SK-N-SH (cell line): ENCODE measurements around the gene IL12RB1. TPM values are rescaled to one million over a fixed set of nuclear protein-coding genes. Genes with fewer than 3 reads are reported as not detected.

Experiments used
- CTCF ChIA-PET: fragments of 300-600, 350-600 bp; formaldehyde crosslinking; extraction: SDS; loops from one replicate; lab custom pipeline; 2021; lab: Yijun Ruan, JAX
- POLR2A ChIA-PET: fragments of 350-600 bp; sonication (Branson Sonifier 250); formaldehyde crosslinking; extraction: SDS; loops from one replicate; lab custom pipeline; 2020; ENCODE audit warnings: antibody characterized with exemption, inconsistent platforms; lab: Yijun Ruan, JAX
- DNase-seq: peaks from one replicate; pipeline ENCODE4 v3.0.0; 2012
- H2AFZ ChIP-seq: fragments of 200-600 bp; sonication (generic); 2 replicates; pipeline ENCODE4 v1.8.1; 2016; ENCODE audit warnings: antibody characterized with exemption, mild to moderate bottlenecking, low read depth
- H3F3A ChIP-seq: fragments of 200-600 bp; sonication (generic); replicated peaks from 2 replicates; pipeline ENCODE3; 2016; ENCODE audit warnings: antibody characterized with exemption, mild to moderate bottlenecking; ENCODE audit not compliant: insufficient read depth
- H3K27ac ChIP-seq, 2 experiments: fragments of 200-500 bp in 1 of 2; fragments of 200-600 bp in 1 of 2; sonication (Bioruptor generic) in 1 of 2; sonication (generic), shearing (Covaris generic) in 1 of 2; 2 replicates each; pipeline versions ENCODE4 v1.5.1 to v1.6.1; 2014 to 2016; ENCODE audit warnings: low read depth in 2 of 2, inconsistent platforms in 1 of 2, low read length in 1 of 2, mild to moderate bottlenecking in 1 of 2, mixed read lengths in 1 of 2
- H3K27me3 ChIP-seq: fragments of 200-600 bp; sonication (generic), shearing (Covaris generic); 2 replicates; pipeline ENCODE4 v1.6.1; 2016; ENCODE audit warnings: mixed run types; ENCODE audit not compliant: insufficient read depth
- H3K36me3 ChIP-seq, 2 experiments: fragments of 200-500 bp in 1 of 2; fragments of 200-600 bp in 1 of 2; sonication (Bioruptor generic) in 1 of 2; sonication (generic) in 1 of 2; replicated peaks in 1 of 2; 2 replicates each; pipeline versions ENCODE3 to v1.5.1; 2014 to 2016; ENCODE audit warnings: low read length in 1 of 2, mild to moderate bottlenecking in 1 of 2; ENCODE audit not compliant: insufficient read depth in 2 of 2, control insufficient read depth in 1 of 2
- H3K4me1 ChIP-seq, 2 experiments: fragments of 200-500 bp in 1 of 2; fragments of 200-600 bp in 1 of 2; sonication (Bioruptor generic) in 1 of 2; sonication (generic), shearing (Covaris generic) in 1 of 2; 2 replicates each; pipeline versions ENCODE4 v1.5.1 to v1.6.1; 2014 to 2016; ENCODE audit warnings: low read depth in 1 of 2, low read length in 1 of 2, mixed run types in 1 of 2; ENCODE audit not compliant: insufficient read depth in 2 of 2, control insufficient read depth in 1 of 2
- H3K4me2 ChIP-seq: fragments of 200-600 bp; sonication (generic), shearing (Covaris generic); 2 replicates; pipeline ENCODE4 v1.6.1; 2017; ENCODE audit warnings: mixed run types
- H3K4me3 ChIP-seq, 2 experiments: fragments of 200-500 bp in 1 of 2; fragments of 200-600 bp in 1 of 2; sonication (Bioruptor generic) in 1 of 2; sonication (generic), shearing (Covaris generic) in 1 of 2; 2 replicates each; pipeline versions ENCODE4 v1.5.1 to v1.8.1; 2014 to 2016; ENCODE audit warnings: low read depth in 2 of 2, inconsistent platforms in 1 of 2, low read length in 1 of 2, mild to moderate bottlenecking in 1 of 2, mixed read lengths in 1 of 2, moderate library complexity in 1 of 2
- H3K79me2 ChIP-seq: fragments of 200-600 bp; sonication (generic); 2 replicates; pipeline ENCODE4 v1.8.1; 2017; ENCODE audit warnings: mild to moderate bottlenecking; ENCODE audit not compliant: insufficient read depth
- H3K9ac ChIP-seq: fragments of 200-600 bp; sonication (generic); 2 replicates; pipeline ENCODE4 v1.6.1; 2017; ENCODE audit warnings: mixed run types
- H3K9me2 ChIP-seq: fragments of 200-600 bp; sonication (generic); 2 replicates; pipeline ENCODE4 v1.6.1; 2017; ENCODE audit warnings: mixed run types
- H3K9me3 ChIP-seq: fragments of 200-600 bp; sonication (generic); 2 replicates; pipeline ENCODE4 v1.6.1; 2017; ENCODE audit warnings: mixed run types, mild to moderate bottlenecking, moderate library complexity
- H4K20me1 ChIP-seq: fragments of 200-600 bp; sonication (generic); 2 replicates; pipeline ENCODE4 v1.6.1; 2017; ENCODE audit warnings: mild to moderate bottlenecking, mixed run types; ENCODE audit not compliant: insufficient read depth
- CHD2 ChIP-seq: fragments of 150-350 bp; IDR thresholded peaks from 2 replicates; pipeline ENCODE4 v1.6.1; 2018; ENCODE audit warnings: low read length; ENCODE audit not compliant: partially characterized antibody
- FOXM1 ChIP-seq: IDR thresholded peaks from 2 replicates; pipeline ENCODE4 v1.4.0; 2012; ENCODE audit warnings: low read depth, mild to moderate bottlenecking
- GATA2 ChIP-seq: sonication (generic); formaldehyde crosslinking; IDR thresholded peaks from 2 replicates; pipeline ENCODE4 v1.5.0; 2020; ENCODE audit warnings: mild to moderate bottlenecking, missing genetic modification reagents
- IRF3 ChIP-seq: fragments of 150-350 bp; IDR thresholded peaks from 2 replicates; pipeline ENCODE4 v1.6.1; 2016; ENCODE audit warnings: mild to moderate bottlenecking, low read depth, low read length
- MEF2A ChIP-seq: IDR thresholded peaks from 2 replicates; pipeline ENCODE4 v1.4.0; 2012; ENCODE audit warnings: low read depth, borderline replicate concordance
- NFIC ChIP-seq: IDR thresholded peaks from 2 replicates; pipeline ENCODE4 v1.4.0; 2012; ENCODE audit warnings: borderline replicate concordance
- PBX3 ChIP-seq: IDR thresholded peaks from 2 replicates; pipeline ENCODE4; 2012
- RFX5 ChIP-seq: IDR thresholded peaks from 2 replicates; pipeline ENCODE4 v1.6.1; 2012; ENCODE audit warnings: mild to moderate bottlenecking, improper control_type of control experiment, low read length
- SMC3 ChIP-seq: IDR thresholded peaks from 2 replicates; pipeline ENCODE4 v1.6.1; 2012; ENCODE audit warnings: low read depth, low read length, improper control_type of control experiment
- TAF1 ChIP-seq: IDR thresholded peaks from 2 replicates; pipeline ENCODE4 v1.6.1; 2012; ENCODE audit warnings: low read depth, mild to moderate bottlenecking, low read length, moderate library complexity, borderline replicate concordance
- USF1 ChIP-seq: IDR thresholded peaks from 2 replicates; pipeline ENCODE4 v1.4.0; 2012; ENCODE audit warnings: low read depth, borderline replicate concordance
- YY1 ChIP-seq: IDR thresholded peaks from 2 replicates; pipeline ENCODE4 v1.4.0; 2012; ENCODE audit warnings: low read depth, mild to moderate bottlenecking
- WGBS: methylation state at CpG from one replicate; pipeline ENCODE4 v1.1.6; 2017; ENCODE audit warnings: low lambda C conversion rate; 5-methylcytosine and 5-hydroxymethylcytosine counted together
- polyA plus RNA-seq, 3 experiments: library from polyadenylated mRNA; depleted of rRNA; stranded (reverse); fragments of >200 nt; gene quantifications; 2 replicates each; pipeline ENCODE4 v1.2.3, GENCODE V29; 2012

IL12RB1 gene
- polyA plus RNA-seq, 1 of the 3 experiments (the other 2 are of a cell fraction), result 0.02 TPM

GRCh38 chr19:18120127-18120526 is 33.4 kb upstream of the IL12RB1 start:
- ChIA-PET POLR2A (interaction anchor here (0.6 kb wide), 1 partner anchor 622 kb away, joined by 6 read pairs; no protein-coding TSS in a partner anchor), CTCF (interaction anchor here (1.0 to 3.2 kb wide), 3 partner anchors 9 to 48 kb away, joined by 3 to 16 read pairs (median 4); no protein-coding TSS in a partner anchor)
- 76% methylated on average over 1 of the region's 1 CpG for WGBS
- Histone ChIP-seq H3K9me3 (no peaks in the 10 kb centered on the region), H3K79me2 (no peaks in the 10 kb centered on the region), H2AFZ (no peak overlapping the region), H3K9ac (no peak overlapping the region), H3F3A (peaks cover 3% of the 10 kb centered on the region), H3K36me3 (peaks cover 0 to 11% of the 10 kb centered on the region in 2 experiments), H4K20me1 (no peaks in the 10 kb centered on the region), H3K27ac (no peak overlapping the region), H3K4me3 (no peak overlapping the region), H3K4me1 (peaks cover 3 to 13% of the 10 kb centered on the region in 2 experiments; a peak in 2 of 4 replicates), H3K4me2 (no peak overlapping the region), H3K27me3 (no peaks in the 10 kb centered on the region), H3K9me2 (no peaks in the 10 kb centered on the region)
- DNase-seq, result no peak
- TF ChIP-seq CHD2 (no peak), TAF1 (no peak), IRF3 (no peak)

- Histone ChIP-seq H3K4me2 (no peak overlapping the region), H3K27ac (no peak overlapping the region), H3K36me3 (peaks cover 0 to 9% of the 10 kb centered on the region in 2 experiments), H3K4me3 (no peak overlapping the region), H3K27me3 (no peaks in the 10 kb centered on the region), H3K79me2 (no peaks in the 10 kb centered on the region), H3K9ac (no peak overlapping the region), H2AFZ (no peak overlapping the region), H3K9me2 (no peaks in the 10 kb centered on the region), H3F3A (peaks cover 3% of the 10 kb centered on the region), H3K9me3 (no peaks in the 10 kb centered on the region), H3K4me1 (peaks cover 3 to 13% of the 10 kb centered on the region in 2 experiments; a peak in 2 of 4 replicates), H4K20me1 (no peaks in the 10 kb centered on the region)
- POLR2A ChIA-PET, result no interaction called here
- CTCF ChIA-PET, result interaction anchor here (1.3 to 3.2 kb wide), 2 partner anchors 9 to 41 kb away, joined by 4 to 16 read pairs; no protein-coding TSS in a partner anchor
- DNase-seq, result no peak
- 94% methylated on average over 14 of the region's 14 CpGs for WGBS
- TF ChIP-seq YY1 (no peak), GATA2 (CRISPR knock-in tag) (no peak), USF1 (no peak)
These were observed 33.0 kb upstream of the IL12RB1 start for GRCh38 chr19:18119717-18120105.

GRCh38 chr19:18119013-18119716 is 32.4 kb upstream of the IL12RB1 start:
- H3F3A ChIP-seq, result peaks cover 3% of the 10 kb centered on the region
- H3K79me2 ChIP-seq, result no peaks in the 10 kb centered on the region
- H3K27ac ChIP-seq, result no peak overlapping the region
- no peaks in the 10 kb centered on the region for H3K9me3 ChIP-seq
- DNase-seq, result no peak
- ChIA-PET POLR2A (interaction anchor here (1.0 kb wide), 1 partner anchor 15 kb away, joined by 3 read pairs; no protein-coding TSS in a partner anchor), CTCF (interaction anchor here (0.6 to 3.2 kb wide), 8 partner anchors 8 to 48 kb away, joined by 3 to 16 read pairs (median 4); partner anchors contain the start of gene PIK3R2)
- H2AFZ ChIP-seq, result no peak overlapping the region
- H3K4me2 ChIP-seq, result peak overlapping the region; percentile 97; the same call in 1 of the 2 replicates
- H3K9me2 ChIP-seq, result no peaks in the 10 kb centered on the region
- H4K20me1 ChIP-seq, result no peaks in the 10 kb centered on the region
- H3K36me3 ChIP-seq, result peaks cover 0 to 8% of the 10 kb centered on the region in 2 experiments
- H3K4me3 ChIP-seq, result no peak overlapping the region
- no peaks in the 10 kb centered on the region for H3K27me3 ChIP-seq
- H3K9ac ChIP-seq, result no peak overlapping the region
- peaks cover 3 to 13% of the 10 kb centered on the region in 2 experiments; a peak in 2 of 4 replicates for H3K4me1 ChIP-seq
- 89% methylated on average over 8 of the region's 13 CpGs for WGBS
- TF ChIP-seq FOXM1, result no peak
- TF ChIP-seq PBX3, result no peak
- no peak for TF ChIP-seq NFIC
- no peak for TF ChIP-seq RFX5
- TF ChIP-seq MEF2A, result no peak
- no peak for TF ChIP-seq SMC3
- TF ChIP-seq IRF3, result no peak
